GM18907 (cell line): Measurements from ENCODE around the gene RSL24D1.

Source experiments
- ATAC-seq: cut with Tn5 transposase; IDR thresholded peaks from one replicate; pipeline ENCODE4 v1.9.1; 2021; ENCODE audit warnings: mild to moderate bottlenecking, moderate library complexity; ENCODE audit not compliant: unreplicated experiment

RSL24D1 gene

DNA sequence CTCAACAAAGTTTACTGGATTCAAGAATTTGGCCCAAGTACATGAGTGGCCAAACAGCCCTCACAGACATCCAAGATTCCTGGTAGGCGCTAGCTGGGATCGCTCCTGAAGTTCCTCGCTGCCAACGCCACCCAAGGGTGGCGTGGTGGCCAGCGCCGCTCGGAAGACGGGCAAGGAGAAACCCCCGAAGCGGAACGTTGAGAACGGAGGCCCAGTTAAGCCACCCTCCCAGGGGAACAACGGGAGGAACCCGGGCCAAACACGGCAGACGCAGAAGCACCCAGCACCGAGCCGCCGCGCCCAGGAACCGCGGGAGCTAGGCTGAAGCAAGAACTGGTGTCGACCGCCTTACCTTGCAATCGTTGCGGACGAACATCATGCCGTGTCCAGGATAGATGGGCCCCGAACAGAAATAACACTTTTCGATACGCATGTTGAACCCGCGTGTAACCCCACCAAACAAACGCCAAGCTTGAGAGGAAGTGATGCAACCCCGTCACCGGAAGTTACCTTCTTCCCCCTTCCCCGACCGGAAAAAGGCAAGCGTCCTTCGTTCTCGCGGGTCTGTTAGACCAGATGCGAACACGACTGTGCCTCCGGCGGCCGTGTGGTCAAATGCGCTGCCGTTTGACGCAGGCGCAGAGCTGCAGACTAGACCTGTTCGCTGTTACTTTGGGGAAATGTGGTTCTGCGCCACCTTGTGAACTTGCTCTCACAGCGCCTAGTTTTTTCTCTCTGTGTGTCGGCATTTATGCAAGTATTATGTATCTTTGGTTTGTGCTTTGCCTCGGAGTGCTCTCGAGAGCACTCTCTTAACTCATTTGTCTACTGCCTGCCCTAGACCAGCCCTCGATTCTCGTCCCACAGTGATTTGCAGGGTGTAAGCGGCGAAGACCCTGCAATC lies at the start of gene RSL24D1:
Gene RSL24D1, minus strand, starts transcription at position 484 of the 904 bp plus-strand sequence. Its CDS starts 51 bp downstream, at position 433.
- peak; percentile 97 for ATAC-seq

DNA sequence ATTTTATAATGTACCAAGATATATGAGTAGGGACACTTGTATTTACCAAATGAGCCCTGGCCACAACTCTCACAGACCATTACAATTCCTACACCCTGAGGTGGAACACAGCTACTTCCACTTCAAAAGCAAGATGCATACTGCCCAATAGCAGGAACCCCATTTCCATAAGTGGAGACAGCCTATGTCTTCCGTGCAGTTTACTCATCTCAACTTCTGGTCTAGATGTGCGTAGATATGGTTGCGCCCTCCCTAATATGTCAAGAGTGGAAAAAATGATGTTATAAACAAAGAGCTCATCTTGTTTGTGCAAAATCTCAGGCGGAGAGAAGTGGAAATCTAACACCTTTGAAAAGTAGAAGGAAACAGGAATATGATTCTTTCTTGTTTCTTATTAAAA lies 48.3 kb upstream of the RSL24D1 start:
- ATAC-seq, result no peak

- ATAC-seq, result no peak
These were observed 45.1 kb upstream of the RSL24D1 start for GRCh38 chr15:55241891-55242290.

- no peak for ATAC-seq
These were observed 44.4 kb upstream of the RSL24D1 start for GRCh38 chr15:55241186-55241585.

GRCh38 chr15:55240125-55240760 lies 43.5 kb upstream of the RSL24D1 start:
- ATAC-seq, result no peak

GRCh38 chr15:55239440-55240124 lies 42.8 kb upstream of the RSL24D1 start:
- ATAC-seq, result no peak

- ATAC-seq, result no peak
These were observed 42.1 kb upstream of the RSL24D1 start for GRCh38 chr15:55238877-55239276.

DNA sequence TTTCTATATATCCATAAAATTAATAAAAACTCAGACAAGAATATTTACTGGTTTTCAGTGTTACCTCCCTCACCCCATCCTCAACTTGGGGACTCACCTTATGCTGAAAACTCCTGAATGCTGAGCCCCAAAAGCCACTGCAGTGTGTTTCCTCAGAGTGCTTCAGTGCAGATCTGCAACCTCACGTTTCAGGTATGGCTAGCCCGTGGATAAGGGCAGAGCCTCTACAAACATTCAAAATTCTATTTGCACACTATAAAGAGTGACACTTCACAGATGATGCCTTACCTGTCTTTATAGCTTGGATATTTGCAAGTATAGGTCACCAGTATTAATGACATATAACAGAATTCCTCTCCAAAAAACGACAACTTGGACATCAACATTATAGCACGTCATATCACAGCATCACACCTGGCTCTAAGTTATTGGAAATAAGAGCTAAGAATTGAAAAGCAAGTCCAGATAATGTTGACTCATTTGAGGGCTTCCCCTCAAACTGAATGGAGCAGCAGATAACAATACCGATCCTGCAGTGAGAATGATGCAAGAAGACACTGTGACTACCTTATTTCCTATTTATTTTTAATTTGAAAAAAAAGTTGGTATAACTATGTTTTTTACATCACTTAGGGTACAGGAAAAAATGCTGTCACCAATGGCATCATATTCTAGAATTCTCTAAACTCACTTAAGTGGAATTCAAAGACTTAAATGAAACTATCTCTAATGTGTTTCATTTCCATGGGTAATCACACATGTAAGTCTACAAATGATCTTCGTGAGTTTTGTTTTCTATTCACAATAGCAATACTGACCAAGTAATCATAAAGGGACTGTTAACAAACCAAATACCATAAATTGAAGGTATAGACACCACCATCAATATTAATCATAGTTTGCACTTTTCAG lies 40.7 kb upstream of the RSL24D1 start:
- no peak for ATAC-seq

DNA sequence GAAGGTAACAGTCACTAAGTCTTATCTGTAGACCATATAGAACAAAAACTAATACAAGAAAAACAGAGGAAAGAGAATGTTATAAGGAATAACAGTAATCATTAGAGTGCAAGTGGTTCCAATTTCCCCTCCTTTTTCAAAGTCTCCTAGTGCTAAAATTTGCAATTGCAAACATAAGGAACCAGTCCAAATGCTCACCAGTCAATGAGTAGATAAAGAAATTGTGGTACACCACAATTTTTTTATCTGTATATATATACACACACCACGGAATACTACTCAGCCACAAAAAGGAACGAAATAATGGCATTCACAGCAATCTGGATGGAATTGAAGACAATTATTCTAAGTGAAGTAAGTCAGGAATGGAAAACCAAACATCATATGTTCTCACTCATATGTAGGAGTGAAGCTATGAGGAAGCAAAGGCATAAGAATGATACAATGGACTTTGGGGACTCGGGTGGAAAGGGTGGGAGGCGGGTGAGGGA lies 38.9 kb upstream of the RSL24D1 start:
- no peak for ATAC-seq

DNA sequence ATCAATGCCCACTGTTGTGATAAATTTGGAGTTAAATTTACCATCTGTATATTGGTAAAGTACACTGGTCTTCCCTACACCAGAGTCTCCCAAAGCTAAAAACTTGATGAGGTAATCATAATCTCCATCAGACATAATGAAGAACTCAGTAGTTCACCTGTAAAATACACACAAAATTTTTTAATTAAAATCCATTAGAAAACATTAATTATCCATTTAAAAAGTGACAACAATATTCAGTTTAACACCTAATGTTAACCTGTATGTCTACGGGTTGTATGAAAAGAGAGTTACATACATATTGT lies 38.0 kb upstream of the RSL24D1 start:
- no peak for ATAC-seq

DNA sequence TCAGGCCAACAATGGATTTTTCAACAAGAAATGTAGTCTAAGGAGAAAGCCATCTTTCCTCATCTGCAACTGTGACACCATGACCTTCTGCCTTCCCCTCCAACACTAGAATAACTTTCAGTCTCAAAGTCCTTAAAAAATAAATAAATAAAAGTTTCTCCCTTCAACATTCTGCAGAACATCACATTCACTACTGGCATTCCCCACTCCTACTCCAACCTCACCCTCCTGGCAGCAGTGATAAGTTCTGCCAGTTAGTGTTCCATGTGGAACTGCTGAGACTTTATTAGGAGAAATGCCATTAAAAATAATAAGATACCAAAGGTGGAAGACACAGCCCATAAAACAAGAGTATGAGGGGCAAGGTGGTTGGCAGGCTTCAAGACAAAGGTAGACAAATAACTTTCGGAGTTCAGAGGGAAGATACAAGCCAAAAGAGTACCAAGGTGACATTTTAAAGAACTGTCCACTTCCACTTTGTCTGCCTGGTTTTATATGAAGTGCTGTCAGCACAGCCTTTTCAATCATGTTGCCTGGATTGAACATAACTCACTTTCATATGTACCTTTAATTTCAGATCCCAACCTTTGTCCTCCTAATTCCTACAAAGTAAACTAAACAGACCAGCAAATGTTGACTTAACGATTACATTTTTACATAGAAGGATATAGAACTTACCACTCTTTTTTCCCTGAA lies 37.5 kb upstream of the RSL24D1 start:
- no peak for ATAC-seq

- no peak for ATAC-seq
These were observed 34.7 kb upstream of the RSL24D1 start for GRCh38 chr15:55231455-55231854.

DNA sequence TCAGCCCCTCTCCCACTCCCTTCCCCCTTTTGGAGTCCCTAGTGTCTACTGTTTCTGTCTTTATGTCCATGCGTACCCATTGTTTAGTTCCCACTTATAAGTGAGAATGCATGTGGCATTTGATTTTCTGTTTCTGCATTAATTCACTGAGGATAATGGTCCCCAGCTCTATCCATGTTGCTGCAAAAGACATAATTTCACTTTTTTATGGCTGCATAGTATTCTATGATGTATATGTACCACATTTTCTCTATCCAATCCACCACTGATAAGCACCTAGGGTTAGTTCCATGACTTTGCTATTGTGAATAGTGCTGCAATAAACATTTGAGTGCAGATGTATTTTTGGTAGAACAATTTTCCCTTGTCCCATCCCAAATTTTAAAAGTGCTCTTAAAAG lies 34.2 kb upstream of the RSL24D1 start:
- no peak for ATAC-seq

GRCh38 chr15:55230051-55230670 lies 33.4 kb upstream of the RSL24D1 start:
- no peak for ATAC-seq

DNA sequence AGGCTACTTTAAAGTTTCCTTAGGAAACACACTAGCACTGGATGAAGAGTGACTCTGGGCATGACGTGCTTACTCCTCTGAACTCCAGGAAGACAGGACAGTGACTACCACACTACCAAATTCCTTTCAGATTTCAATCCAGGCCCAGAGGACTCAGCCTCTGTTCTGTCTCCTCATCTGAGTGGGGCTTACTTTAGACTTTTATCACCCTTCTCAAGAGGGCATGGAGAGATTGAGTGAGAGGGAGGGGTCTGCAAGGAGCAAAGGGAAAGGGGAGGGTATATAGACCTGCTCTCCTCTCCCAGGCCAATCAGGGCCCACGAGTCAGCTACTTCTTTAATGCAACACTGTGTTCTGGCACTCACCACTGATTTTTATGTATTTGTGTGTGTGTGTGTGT lies 29.4 kb upstream of the RSL24D1 start:
- ATAC-seq, result no peak

- peak; percentile 53 for ATAC-seq
These were observed 28.2 kb upstream of the RSL24D1 start for GRCh38 chr15:55224892-55225291.

DNA sequence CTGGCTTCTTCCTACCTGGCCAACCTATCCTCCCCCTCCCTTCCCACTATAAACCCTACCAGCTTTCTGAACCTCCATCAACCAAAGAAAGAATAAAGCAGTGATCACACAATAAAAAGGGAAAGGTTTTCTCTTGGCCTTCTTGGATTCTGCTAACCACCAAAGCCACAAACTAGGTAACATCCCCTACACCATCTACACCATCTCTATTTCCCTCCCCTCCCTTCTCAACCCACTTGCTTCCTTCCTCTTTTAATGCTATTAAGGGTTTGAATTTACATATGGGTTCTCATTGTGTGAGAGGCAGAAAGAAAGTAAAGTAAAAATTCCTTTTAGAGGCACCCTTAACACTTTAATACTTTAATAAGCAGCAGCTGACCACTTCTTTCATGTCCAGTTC lies 25.8 kb upstream of the RSL24D1 start:
- peak; percentile 65 for ATAC-seq

DNA sequence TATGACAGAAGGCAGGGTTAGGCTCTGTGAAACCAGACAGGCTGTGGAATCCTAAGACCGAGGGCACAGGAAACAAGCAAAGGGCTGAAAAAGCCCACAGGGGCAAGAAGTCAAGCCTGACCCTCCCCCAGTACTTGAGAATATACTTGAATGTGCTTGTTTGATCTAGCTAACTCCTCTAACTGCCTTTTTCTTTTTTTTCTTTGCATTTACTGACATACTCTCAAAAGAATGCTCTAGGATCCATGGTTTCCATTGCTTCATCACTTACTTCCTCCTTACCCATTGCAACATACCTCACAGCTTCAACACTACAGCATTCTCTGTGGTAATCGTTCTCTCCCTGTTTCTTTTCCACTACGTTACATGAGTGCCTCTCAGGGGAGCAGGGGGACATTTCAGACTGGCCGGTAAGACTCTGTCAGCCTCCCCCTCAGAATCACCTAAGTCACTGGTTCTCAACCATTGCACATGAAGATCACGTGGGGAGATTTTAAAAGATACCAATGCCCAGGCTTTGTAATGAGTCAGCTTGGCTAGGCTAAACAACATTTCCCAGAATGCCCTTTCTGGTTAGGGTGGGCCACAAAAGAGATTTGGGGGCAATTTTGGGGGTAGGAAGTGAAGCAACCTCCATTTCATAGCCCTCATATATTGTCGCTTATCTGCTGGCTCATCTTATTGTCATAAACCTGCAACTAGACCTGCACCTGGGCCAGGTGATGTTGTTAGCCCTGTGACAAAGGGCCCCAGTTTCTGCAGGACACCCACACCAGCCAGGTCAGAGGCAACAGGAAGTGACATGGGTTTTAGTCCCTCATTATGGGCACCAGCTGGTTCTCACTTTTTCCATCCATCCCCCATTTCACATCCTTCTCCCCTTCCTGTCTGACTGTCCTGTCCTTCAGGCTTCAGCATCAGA lies 24.6 kb upstream of the RSL24D1 start:
- ATAC-seq, result peak; percentile 49

- no peak for ATAC-seq
These were observed 23.9 kb upstream of the RSL24D1 start for GRCh38 chr15:55220606-55221005.
